ENCODE results near the gene PGGHG. TPM values are rescaled to one million over a fixed set of nuclear protein-coding genes. Genes with fewer than 3 reads are reported as not detected.

The PGGHG gene
- polyA plus RNA-seq, 1 donor, result 53.8 TPM

DNA sequence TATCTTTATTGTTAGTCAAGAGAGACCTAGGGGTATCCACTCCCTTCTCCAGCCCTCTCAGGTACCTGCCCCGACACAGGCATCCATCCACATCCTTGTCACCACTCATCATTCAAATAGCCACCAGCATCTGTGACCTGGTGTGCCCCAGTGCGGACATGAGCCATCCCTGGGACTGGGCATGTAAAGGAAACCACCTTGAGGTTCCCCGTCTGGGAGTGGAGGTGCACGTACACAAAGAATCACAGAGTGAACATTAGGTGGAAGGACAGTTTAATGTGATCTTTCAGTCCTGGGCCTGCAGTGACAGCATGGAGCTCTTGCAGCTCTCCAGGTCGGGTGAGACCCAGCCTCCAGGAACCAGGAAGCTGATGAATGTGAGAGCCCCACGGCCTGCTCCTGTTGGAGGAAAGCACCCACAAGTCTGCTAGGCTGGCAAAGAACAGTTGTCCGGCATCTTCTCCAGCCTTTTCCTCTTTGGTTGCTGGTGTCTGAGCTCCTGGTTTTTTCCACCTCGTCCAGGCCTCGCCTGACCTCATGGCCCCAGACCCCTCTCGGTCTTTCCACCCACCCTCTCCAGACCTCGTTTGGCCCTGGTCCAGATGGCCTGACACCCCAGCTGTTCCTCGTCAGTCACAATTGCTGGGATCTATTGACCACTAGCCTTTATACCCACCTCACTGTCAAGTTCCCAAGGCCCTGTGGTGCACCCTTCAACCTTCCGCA is 35.6 kb upstream of the PGGHG start:
- Histone ChIP-seq H3K27ac (ENCODE audit: low read length) (no peak overlapping the region), H3K36me3 (ENCODE audit: control insufficient read depth, insufficient read depth, low read length) (peaks cover 40% of the 10 kb centered on the region), H3K4me3 (ENCODE audit: low read length) (no peak overlapping the region), H3K27me3 (ENCODE audit: control insufficient read depth, insufficient read depth, low read length) (no peaks in the 10 kb centered on the region), H3K9me3 (ENCODE audit: control insufficient read depth, low read depth, low read length) (no peaks in the 10 kb centered on the region), H3K4me1 (ENCODE audit: control insufficient read depth, insufficient read depth, low read length) (no peaks in the 10 kb centered on the region)
- DNase-seq, result no peak
- no CpG with 5 or more reads among the region's 13 CpGs for WGBS (ENCODE audit: insufficient coverage, low lambda C conversion rate)

- Histone ChIP-seq H3K4me3 (ENCODE audit: low read length) (no peak overlapping the region), H3K36me3 (ENCODE audit: control insufficient read depth, insufficient read depth, low read length) (peaks cover 35% of the 10 kb centered on the region), H3K4me1 (ENCODE audit: control insufficient read depth, insufficient read depth, low read length) (no peaks in the 10 kb centered on the region), H3K27me3 (ENCODE audit: control insufficient read depth, insufficient read depth, low read length) (no peaks in the 10 kb centered on the region), H3K9me3 (ENCODE audit: control insufficient read depth, low read depth, low read length) (no peaks in the 10 kb centered on the region), H3K27ac (ENCODE audit: low read length) (no peak overlapping the region)
- no CpG with 5 or more reads among the region's 5 CpGs for WGBS (ENCODE audit: insufficient coverage, low lambda C conversion rate)
- no peak for DNase-seq
Measured at GRCh38 chr11:253886-254270, 35.0 kb upstream of the PGGHG start.

GRCh38 chr11:255176-255575 is 33.8 kb upstream of the PGGHG start:
- H3K36me3 ChIP-seq (ENCODE audit: control insufficient read depth, insufficient read depth, low read length), result peaks cover 31% of the 10 kb centered on the region
- WGBS (ENCODE audit: insufficient coverage, low lambda C conversion rate), result 80% methylated on average over 1 of the region's 3 CpGs
- no peak for DNase-seq

GRCh38 chr11:255816-256215 is 33.1 kb upstream of the PGGHG start:
- WGBS (ENCODE audit: insufficient coverage, low lambda C conversion rate), result 100% methylated on average over 2 of the region's 2 CpGs
- no peak overlapping the region for H3K27ac ChIP-seq (ENCODE audit: low read length)
- DNase-seq, result no peak
- H3K27me3 ChIP-seq (ENCODE audit: control insufficient read depth, insufficient read depth, low read length), result no peaks in the 10 kb centered on the region
- H3K4me3 ChIP-seq (ENCODE audit: low read length), result no peak overlapping the region
- H3K4me1 ChIP-seq (ENCODE audit: control insufficient read depth, insufficient read depth, low read length), result no peaks in the 10 kb centered on the region
- H3K9me3 ChIP-seq (ENCODE audit: control insufficient read depth, low read depth, low read length), result no peaks in the 10 kb centered on the region
- H3K36me3 ChIP-seq (ENCODE audit: control insufficient read depth, insufficient read depth, low read length), result peaks cover 30% of the 10 kb centered on the region

More at GRCh38 chr11:255176-255575, 33.8 kb upstream of the PGGHG start:
- no peaks in the 10 kb centered on the region for H3K9me3 ChIP-seq (ENCODE audit: control insufficient read depth, low read depth, low read length)
- no peak overlapping the region for H3K27ac ChIP-seq (ENCODE audit: low read length)
- H3K4me1 ChIP-seq (ENCODE audit: control insufficient read depth, insufficient read depth, low read length), result no peaks in the 10 kb centered on the region
- H3K27me3 ChIP-seq (ENCODE audit: control insufficient read depth, insufficient read depth, low read length), result no peaks in the 10 kb centered on the region
- no peak overlapping the region for H3K4me3 ChIP-seq (ENCODE audit: low read length)

DNA sequence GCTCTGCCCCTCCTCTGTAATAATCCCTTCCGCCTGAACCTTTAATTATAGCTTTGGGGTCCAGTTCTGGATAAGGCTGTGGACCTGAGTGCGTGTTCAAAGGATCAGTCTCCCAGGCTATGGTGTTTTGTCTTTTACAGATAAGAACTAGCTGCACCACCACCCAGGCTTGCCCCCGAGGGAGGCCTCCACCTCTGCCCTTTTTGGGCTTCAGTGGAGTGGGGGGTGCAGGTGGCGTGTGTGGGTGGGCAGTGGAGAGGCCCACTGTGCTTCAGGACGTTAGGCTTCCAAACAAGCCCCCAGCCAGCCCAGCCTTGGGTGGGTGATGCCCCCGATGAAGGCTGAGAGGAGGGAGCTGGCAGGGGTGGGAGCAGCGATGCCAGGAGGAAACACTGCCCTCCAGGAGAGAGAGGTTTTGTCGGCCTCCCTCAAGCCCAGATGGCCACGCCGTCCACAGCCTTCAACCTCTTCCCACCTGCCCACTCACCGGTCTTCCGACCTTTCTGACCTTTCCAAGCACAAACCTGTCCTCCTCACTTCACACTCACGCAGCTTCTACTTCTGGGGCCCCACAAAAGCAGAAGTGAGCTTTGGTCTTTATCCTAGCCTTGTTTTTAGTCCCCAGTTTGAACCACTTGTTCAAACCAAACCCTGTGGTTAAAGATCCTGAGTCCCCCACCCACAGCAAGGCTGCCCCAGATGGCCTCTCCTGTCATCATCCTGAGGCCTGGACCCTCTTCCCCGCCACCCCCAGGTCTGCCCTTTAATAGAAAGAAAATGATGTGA is 31.8 kb upstream of the PGGHG start:
- Histone ChIP-seq H3K36me3 (ENCODE audit: control insufficient read depth, insufficient read depth, low read length) (peaks cover 19% of the 10 kb centered on the region), H3K27ac (ENCODE audit: low read length) (no peak overlapping the region), H3K27me3 (ENCODE audit: control insufficient read depth, insufficient read depth, low read length) (no peaks in the 10 kb centered on the region), H3K4me3 (ENCODE audit: low read length) (no peak overlapping the region), H3K9me3 (ENCODE audit: control insufficient read depth, low read depth, low read length) (no peaks in the 10 kb centered on the region), H3K4me1 (ENCODE audit: control insufficient read depth, insufficient read depth, low read length) (no peaks in the 10 kb centered on the region)
- no peak for DNase-seq
- WGBS (ENCODE audit: insufficient coverage, low lambda C conversion rate), result 74% methylated on average over 3 of the region's 14 CpGs

GRCh38 chr11:257766-258493 is 31.0 kb upstream of the PGGHG start:
- Histone ChIP-seq H3K36me3 (ENCODE audit: control insufficient read depth, insufficient read depth, low read length) (peaks cover 11% of the 10 kb centered on the region), H3K27ac (ENCODE audit: low read length) (no peak overlapping the region), H3K9me3 (ENCODE audit: control insufficient read depth, low read depth, low read length) (no peaks in the 10 kb centered on the region), H3K4me1 (ENCODE audit: control insufficient read depth, insufficient read depth, low read length) (no peaks in the 10 kb centered on the region), H3K27me3 (ENCODE audit: control insufficient read depth, insufficient read depth, low read length) (no peaks in the 10 kb centered on the region), H3K4me3 (ENCODE audit: low read length) (no peak overlapping the region)
- no CpG with 5 or more reads among the region's 15 CpGs for WGBS (ENCODE audit: insufficient coverage, low lambda C conversion rate)
- DNase-seq, result no peak

DNA sequence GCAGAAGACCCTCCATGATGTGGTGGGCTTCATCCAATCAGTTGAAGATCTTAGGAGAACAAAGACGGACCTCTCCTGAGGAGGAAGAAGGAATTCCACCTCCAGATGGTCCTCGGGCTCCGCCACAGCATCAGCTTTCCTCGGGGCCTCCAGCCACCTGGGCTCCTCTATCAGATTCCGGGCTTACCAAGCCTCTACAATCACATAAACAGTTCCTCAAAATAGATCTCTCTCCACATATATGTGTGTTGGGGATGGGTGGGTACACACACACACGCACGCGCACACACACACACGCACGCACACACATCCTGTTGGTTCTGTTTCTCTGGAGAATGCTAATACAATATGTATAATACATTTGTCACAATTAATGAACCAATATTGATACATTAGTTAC is 29.5 kb upstream of the PGGHG start:
- no peaks in the 10 kb centered on the region for H3K4me1 ChIP-seq (ENCODE audit: control insufficient read depth, insufficient read depth, low read length)
- no peaks in the 10 kb centered on the region for H3K27me3 ChIP-seq (ENCODE audit: control insufficient read depth, insufficient read depth, low read length)
- no peaks in the 10 kb centered on the region for H3K36me3 ChIP-seq (ENCODE audit: control insufficient read depth, insufficient read depth, low read length)
- no peak overlapping the region for H3K27ac ChIP-seq (ENCODE audit: low read length)
- no peaks in the 10 kb centered on the region for H3K9me3 ChIP-seq (ENCODE audit: control insufficient read depth, low read depth, low read length)
- WGBS (ENCODE audit: insufficient coverage, low lambda C conversion rate), result no CpG with 5 or more reads among the region's 10 CpGs
- no peak overlapping the region for H3K4me3 ChIP-seq (ENCODE audit: low read length)
- no peak for DNase-seq

- H3K27ac ChIP-seq (ENCODE audit: low read length), result no peak overlapping the region
- peaks cover 4% of the 10 kb centered on the region for H3K9me3 ChIP-seq (ENCODE audit: control insufficient read depth, low read depth, low read length)
- no CpG with 5 or more reads among the region's 4 CpGs for WGBS (ENCODE audit: insufficient coverage, low lambda C conversion rate)
- no peaks in the 10 kb centered on the region for H3K27me3 ChIP-seq (ENCODE audit: control insufficient read depth, insufficient read depth, low read length)
- H3K36me3 ChIP-seq (ENCODE audit: control insufficient read depth, insufficient read depth, low read length), result no peaks in the 10 kb centered on the region
- DNase-seq, result no peak
- H3K4me3 ChIP-seq (ENCODE audit: low read length), result no peak overlapping the region
- H3K4me1 ChIP-seq (ENCODE audit: control insufficient read depth, insufficient read depth, low read length), result no peaks in the 10 kb centered on the region
Measured at GRCh38 chr11:261624-262023, 27.3 kb upstream of the PGGHG start.

GRCh38 chr11:266676-267439 is 22.1 kb upstream of the PGGHG start:
- DNase-seq, result no peak
- H3K27ac ChIP-seq (ENCODE audit: low read length), result no peak overlapping the region

DNA sequence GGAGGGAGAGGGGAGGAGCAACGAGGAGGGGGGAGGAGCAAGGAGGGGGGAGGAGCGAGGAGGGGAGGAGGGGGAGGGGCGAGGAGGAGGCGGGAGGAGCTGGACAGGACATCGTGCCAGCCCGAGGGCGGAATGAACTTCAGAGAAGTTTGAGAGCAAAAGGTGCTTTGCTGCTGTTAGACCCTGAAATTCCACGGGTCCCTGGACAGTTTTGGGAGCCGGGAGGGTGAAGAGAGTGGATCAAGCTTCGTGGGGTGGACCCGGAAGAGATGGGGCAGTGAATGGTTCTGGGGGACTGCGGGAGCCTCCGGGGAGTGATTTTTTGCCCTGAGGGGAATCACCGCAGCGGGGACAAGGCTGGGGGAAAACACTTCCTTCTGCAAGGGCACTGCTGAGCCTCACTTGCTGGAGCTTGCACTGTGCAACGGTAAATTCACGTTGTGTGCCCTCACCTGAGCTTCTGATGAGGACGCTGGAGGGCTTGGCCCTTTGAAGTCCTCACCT is 21.4 kb upstream of the PGGHG start:
- Histone ChIP-seq H3K27me3 (ENCODE audit: control insufficient read depth, insufficient read depth, low read length) (no peaks in the 10 kb centered on the region), H3K36me3 (ENCODE audit: control insufficient read depth, insufficient read depth, low read length) (no peaks in the 10 kb centered on the region), H3K4me3 (ENCODE audit: low read length) (no peak overlapping the region), H3K4me1 (ENCODE audit: control insufficient read depth, insufficient read depth, low read length) (peaks cover 23% of the 10 kb centered on the region), H3K9me3 (ENCODE audit: control insufficient read depth, low read depth, low read length) (peaks cover 10% of the 10 kb centered on the region), H3K27ac (ENCODE audit: low read length) (no peak overlapping the region)
- WGBS (ENCODE audit: insufficient coverage, low lambda C conversion rate), result no CpG with 5 or more reads among the region's 18 CpGs
- DNase-seq, result no peak

More at GRCh38 chr11:266676-267439, 22.1 kb upstream of the PGGHG start:
- no peaks in the 10 kb centered on the region for H3K27me3 ChIP-seq (ENCODE audit: control insufficient read depth, insufficient read depth, low read length)
- H3K4me3 ChIP-seq (ENCODE audit: low read length), result no peak overlapping the region
- H3K9me3 ChIP-seq (ENCODE audit: control insufficient read depth, low read depth, low read length), result peaks cover 8% of the 10 kb centered on the region
- 100% methylated on average over 1 of the region's 13 CpGs for WGBS (ENCODE audit: insufficient coverage, low lambda C conversion rate)
- no peaks in the 10 kb centered on the region for H3K36me3 ChIP-seq (ENCODE audit: control insufficient read depth, insufficient read depth, low read length)
- peaks cover 16% of the 10 kb centered on the region for H3K4me1 ChIP-seq (ENCODE audit: control insufficient read depth, insufficient read depth, low read length)
